HG03064 (cell line): ENCODE results near the gene USP17L22.
"Not testable (repeated sequence)": the region's sequence is repeated elsewhere in the genome, so short reads cannot be mapped to it uniquely, and the experiment has no call there.

ENCODE experiments used
- ATAC-seq: cut with Tn5 transposase; IDR thresholded peaks from one replicate; pipeline ENCODE4 v1.9.1; 2021; ENCODE audit warnings: low read depth; ENCODE audit not compliant: unreplicated experiment

The USP17L22 gene, protein sequence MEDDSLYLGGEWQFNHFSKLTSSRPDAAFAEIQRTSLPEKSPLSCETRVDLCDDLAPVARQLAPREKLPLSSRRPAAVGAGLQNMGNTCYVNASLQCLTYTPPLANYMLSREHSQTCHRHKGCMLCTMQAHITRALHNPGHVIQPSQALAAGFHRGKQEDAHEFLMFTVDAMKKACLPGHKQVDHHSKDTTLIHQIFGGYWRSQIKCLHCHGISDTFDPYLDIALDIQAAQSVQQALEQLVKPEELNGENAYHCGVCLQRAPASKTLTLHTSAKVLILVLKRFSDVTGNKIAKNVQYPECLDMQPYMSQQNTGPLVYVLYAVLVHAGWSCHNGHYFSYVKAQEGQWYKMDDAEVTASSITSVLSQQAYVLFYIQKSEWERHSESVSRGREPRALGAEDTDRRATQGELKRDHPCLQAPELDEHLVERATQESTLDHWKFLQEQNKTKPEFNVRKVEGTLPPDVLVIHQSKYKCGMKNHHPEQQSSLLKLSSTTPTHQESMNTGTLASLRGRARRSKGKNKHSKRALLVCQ

DNA sequence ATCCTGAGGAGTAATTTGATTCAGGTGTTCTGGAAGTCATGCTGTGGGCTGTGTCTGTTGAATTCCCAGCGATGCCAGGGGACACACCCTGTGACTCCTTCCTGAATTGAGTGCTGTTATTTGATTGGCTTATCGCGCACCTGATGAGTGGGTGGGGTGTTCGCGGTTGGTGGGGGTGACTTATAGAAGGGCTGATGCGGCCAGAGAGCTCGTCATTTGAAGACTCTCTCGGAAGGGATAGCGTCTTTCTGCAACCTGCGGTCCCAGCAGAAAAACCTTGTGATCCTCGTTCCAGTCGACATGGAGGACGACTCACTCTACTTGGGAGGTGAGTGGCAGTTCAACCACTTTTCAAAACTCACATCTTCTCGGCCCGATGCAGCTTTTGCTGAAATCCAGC lies at the start of gene USP17L22:
Gene USP17L22 (plus strand): TSS at position 301 of the 400 bp plus-strand sequence. CDS start 0 bp downstream, at position 301.
- not testable (repeated sequence) for ATAC-seq

DNA sequence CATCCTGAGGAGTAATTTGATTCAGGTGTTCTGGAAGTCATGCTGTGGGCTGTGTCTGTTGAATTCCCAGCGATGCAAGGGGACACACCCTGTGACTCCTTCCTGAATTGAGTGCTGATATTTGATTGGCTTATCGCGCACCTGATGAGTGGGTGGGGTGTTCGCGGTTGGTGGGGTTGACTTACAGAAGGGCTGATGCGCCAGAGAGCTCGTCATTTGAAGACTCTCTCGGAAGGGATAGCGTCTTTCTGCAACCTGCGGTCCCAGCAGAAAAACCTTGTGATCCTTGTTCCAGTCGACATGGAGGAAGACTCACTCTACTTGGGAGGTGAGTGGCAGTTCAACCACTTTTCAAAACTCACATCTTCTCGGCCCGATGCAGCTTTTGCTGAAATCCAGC lies 47.6 kb upstream of the USP17L22 start, which contains the start of gene USP17L12:
Gene USP17L12 (plus strand): TSS at position 301 of the 400 bp plus-strand sequence. CDS start 0 bp downstream, at position 301.
- not testable (repeated sequence) for ATAC-seq

DNA sequence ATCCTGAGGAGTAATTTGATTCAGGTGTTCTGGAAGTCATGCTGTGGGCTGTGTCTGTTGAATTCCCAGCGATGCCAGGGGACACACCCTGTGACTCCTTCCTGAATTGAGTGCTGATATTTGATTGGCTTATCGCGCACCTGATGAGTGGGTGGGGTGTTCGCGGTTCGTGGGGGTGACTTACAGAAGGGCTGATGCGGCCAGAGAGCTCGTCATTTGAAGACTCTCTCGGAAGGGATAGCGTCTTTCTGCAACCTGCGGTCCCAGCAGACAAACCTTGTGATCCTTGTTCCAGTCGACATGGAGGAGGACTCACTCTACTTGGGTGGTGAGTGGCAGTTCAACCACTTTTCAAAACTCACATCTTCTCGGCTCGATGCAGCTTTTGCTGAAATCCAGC lies 42.8 kb upstream of the USP17L22 start, which contains the start of gene USP17L13:
Gene USP17L13 (plus strand): TSS at position 301 of the 400 bp plus-strand sequence. CDS start 0 bp downstream, at position 301.
- ATAC-seq = not testable (repeated sequence)

GRCh38 chr4:9230249-9230648 lies 37.2 kb upstream of the USP17L22 start:
- ATAC-seq = not testable (repeated sequence)

GRCh38 chr4:9234085-9234484 lies 33.3 kb upstream of the USP17L22 start, which contains the start of gene USP17L15:
Gene USP17L15, plus strand, starts transcription at chr4:9234385. Its CDS starts 0 bp downstream, at chr4:9234385.
- ATAC-seq = not testable (repeated sequence)

DNA sequence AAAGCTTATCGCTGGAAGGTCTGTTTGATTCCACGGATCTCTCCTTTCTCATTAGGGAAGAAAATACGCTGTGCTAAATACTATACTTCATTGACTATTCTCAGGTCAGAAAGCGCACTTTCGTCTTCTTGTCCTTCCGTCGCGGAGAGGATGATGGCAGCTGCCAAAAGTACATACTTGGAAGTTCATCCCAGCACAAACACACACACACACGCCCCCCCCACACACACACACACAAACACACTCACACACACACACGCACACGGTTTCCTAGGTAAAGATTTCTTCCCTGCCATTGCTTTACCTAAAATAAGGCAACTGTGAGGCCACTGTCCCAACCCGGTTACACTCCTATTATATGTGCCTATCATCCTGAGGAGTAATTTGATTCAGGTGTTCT lies 29.0 kb upstream of the USP17L22 start:
- not testable (repeated sequence) for ATAC-seq

DNA sequence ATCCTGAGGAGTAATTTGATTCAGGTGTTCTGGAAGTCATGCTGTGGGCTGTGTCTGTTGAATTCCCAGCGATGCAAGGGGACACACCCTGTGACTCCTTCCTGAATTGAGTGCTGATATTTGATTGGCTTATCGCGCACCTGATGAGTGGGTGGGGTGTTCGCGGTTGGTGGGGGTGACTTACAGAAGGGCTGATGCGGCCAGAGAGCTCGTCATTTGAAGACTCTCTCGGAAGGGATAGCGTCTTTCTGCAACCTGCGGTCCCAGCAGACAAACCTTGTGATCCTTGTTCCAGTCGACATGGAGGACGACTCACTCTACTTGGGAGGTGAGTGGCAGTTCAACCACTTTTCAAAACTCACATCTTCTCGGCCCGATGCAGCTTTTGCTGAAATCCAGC lies 23.8 kb upstream of the USP17L22 start, which contains the start of gene USP17L17:
Gene USP17L17 (plus strand): TSS at position 301 of the 400 bp plus-strand sequence. CDS start 0 bp downstream, at position 301.
- not testable (repeated sequence) for ATAC-seq

DNA sequence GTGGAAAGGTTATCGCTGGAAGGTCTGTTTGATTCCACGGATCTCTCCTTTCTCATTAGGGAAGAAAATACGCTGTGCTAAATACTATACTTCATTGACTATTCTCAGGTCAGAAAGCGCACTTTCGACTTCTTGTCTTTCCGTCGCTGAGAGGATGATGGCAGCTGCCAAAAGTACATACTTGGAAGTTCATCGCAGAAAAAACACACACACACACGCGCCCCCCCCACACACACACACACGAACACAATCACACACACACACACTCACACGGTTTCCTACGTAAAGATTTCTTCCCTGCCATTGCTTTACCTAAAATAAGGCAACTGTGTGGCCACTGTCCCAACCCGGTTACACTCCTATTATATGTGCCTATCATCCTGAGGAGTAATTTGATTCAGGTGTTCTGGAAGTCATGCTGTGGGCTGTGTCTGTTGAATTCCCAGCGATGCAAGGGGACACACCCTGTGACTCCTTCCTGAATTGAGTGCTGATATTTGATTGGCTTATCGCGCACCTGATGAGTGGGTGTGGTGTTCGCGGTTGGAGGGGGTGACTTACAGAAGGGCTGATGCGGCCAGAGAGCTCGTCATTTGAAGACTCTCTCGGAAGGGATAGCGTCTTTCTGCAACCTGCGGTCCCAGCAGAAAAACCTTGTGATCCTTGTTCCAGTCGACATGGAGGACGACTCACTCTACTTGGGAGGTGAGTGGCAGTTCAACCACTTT lies 19.3 kb upstream of the USP17L22 start, which contains the start of gene USP17L18:
Gene USP17L18 (plus strand): TSS at position 678 of the 728 bp plus-strand sequence. CDS start 0 bp downstream, at position 678.
- not testable (repeated sequence) for ATAC-seq

DNA sequence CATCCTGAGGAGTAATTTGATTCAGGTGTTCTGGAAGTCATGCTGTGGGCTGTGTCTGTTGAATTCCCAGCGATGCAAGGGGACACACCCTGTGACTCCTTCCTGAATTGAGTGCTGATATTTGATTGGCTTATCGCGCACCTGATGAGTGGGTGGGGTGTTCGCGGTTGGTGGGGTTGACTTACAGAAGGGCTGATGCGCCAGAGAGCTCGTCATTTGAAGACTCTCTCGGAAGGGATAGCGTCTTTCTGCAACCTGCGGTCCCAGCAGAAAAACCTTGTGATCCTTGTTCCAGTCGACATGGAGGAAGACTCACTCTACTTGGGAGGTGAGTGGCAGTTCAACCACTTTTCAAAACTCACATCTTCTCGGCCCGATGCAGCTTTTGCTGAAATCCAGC lies 14.3 kb upstream of the USP17L22 start, which contains the start of gene USP17L19:
Gene USP17L19 (plus strand): TSS at position 301 of the 400 bp plus-strand sequence. CDS start 0 bp downstream, at position 301.
- ATAC-seq = not testable (repeated sequence)

GRCh38 chr4:9257824-9258223 lies 9.6 kb upstream of the USP17L22 start, which contains the start of gene USP17L20:
Gene USP17L20, plus strand, starts transcription at chr4:9258124. Its CDS starts 0 bp downstream, at chr4:9258124.
- not testable (repeated sequence) for ATAC-seq

GRCh38 chr4:9262572-9262971 lies 4.8 kb upstream of the USP17L22 start, which contains the start of gene USP17L21:
Gene USP17L21, plus strand, starts transcription at chr4:9262872. Its CDS starts 0 bp downstream, at chr4:9262872.
- not testable (repeated sequence) for ATAC-seq

GRCh38 chr4:9271719-9272118 lies 4.3 kb downstream of the USP17L22 start:
- not testable (repeated sequence) for ATAC-seq
